Measurements from ENCODE around the gene HMGN4. TPM values are rescaled to one million over a fixed set of nuclear protein-coding genes. Genes with fewer than 3 reads are reported as not detected.
A peak's percentile ranks its signal among the peaks of the same experiment; 100 is the strongest.

Gene HMGN4
- total and polyA plus RNA-seq, 9 of the 15 experiments (the other 6 are each of a cell fraction or from before 2014, with no cell fraction given) = 35.4 to 134 (median 94.1) TPM

GRCh38 chr6:26521600-26522391 lies 16.4 kb upstream of the HMGN4 start (continued):
- TF ChIP-seq BCLAF1 (IDR thresholded peaks at IDR 0.05; ENCODE audit: borderline replicate concordance in 1 of 2, control insufficient read depth in 1 of 2, low read depth in 2 of 2, low read length in 1 of 2) (no peak), MNT (conservative IDR thresholded peaks at IDR 0.05) (peak; percentile 30 to 67), ZBTB34 (CRISPR knock-in tag; IDR thresholded peaks at IDR 0.05) (peak; percentile 57), HMBOX1 (IDR thresholded peaks at IDR 0.05) (0 out of 2 replicates have a peak, but pooled peaks have one; percentile 23), E2F5 (CRISPR knock-in tag; IDR thresholded peaks at IDR 0.05) (no peak; the same call in 1 of the 2 replicates), POLR3A (IDR thresholded peaks at IDR 0.05; ENCODE audit: borderline replicate concordance, extremely low read depth, insufficient read depth, insufficient read length) (no peak), USF1 (CRISPR knock-in tag; IDR thresholded peaks at IDR 0.05) (peak; percentile 53; the same call in 1 of the 2 replicates), E2F8 (IDR thresholded peaks at IDR 0.05; ENCODE audit: low read depth, partially characterized antibody) (peak; percentile 66), SMAD1 (IDR thresholded peaks at IDR 0.05; ENCODE audit: low read depth, low read length, partially characterized antibody) (peak; percentile 94), MAZ (CRISPR knock-in tag; conservative IDR thresholded peaks at IDR 0.05 in 1 of 2, IDR thresholded peaks at IDR 0.05 in 1 of 2) (peak; percentile 87 to 92), SPI1 (IDR thresholded peaks at IDR 0.05; ENCODE audit: borderline replicate concordance, low read depth, low read length) (no peak), RFX7 (CRISPR knock-in tag; IDR thresholded peaks at IDR 0.05) (no peak)

Measured in K562 (cell line).